ENCODE measurements around the gene ZBTB12.

DNA sequence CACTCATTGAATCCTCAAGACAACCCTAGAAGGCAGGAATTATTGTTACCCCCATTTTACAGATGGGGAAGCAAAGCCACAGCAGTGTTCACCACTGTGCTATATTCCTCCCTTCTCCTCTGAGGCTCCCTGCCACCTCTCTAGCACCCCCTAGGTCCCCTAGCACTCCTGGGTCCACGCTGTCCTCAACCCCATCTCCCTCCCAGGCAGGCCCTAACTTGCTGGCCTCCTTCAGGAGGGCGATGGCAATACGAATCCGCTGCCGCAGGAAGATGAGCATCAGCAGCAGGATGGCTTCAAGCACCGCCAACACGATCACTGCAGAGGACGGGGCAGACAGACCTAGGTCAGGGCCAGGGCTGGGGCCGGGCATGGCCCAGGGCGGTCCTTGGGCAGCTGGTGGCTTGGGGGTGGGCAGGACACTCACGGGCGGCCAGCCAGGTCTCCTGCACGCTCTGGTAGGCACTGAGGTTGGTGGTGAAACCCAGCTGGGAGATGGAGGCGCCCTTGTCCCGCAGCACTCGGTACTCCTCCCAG lies 31.4 kb downstream of the ZBTB12 start:
- TF ChIP-seq, protein P1, sequence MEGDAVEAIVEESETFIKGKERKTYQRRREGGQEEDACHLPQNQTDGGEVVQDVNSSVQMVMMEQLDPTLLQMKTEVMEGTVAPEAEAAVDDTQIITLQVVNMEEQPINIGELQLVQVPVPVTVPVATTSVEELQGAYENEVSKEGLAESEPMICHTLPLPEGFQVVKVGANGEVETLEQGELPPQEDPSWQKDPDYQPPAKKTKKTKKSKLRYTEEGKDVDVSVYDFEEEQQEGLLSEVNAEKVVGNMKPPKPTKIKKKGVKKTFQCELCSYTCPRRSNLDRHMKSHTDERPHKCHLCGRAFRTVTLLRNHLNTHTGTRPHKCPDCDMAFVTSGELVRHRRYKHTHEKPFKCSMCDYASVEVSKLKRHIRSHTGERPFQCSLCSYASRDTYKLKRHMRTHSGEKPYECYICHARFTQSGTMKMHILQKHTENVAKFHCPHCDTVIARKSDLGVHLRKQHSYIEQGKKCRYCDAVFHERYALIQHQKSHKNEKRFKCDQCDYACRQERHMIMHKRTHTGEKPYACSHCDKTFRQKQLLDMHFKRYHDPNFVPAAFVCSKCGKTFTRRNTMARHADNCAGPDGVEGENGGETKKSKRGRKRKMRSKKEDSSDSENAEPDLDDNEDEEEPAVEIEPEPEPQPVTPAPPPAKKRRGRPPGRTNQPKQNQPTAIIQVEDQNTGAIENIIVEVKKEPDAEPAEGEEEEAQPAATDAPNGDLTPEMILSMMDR (IDR thresholded peaks at IDR 0.05): no peak
- TF ChIP-seq ZFX (IDR thresholded peaks at IDR 0.05; ENCODE audit: borderline replicate concordance): no peak
